ENCODE data around the gene GABRG3.

The GABRG3 gene

GRCh38 chr15:27042230-27042629, 71.2 kb downstream of the GABRG3 start:
- TF ChIP-seq CTCF (IDR thresholded peaks at IDR 0.05; ENCODE audit: control insufficient read depth, insufficient read depth, low read depth, low read length, missing control alignments) = no peak
- no peak overlapping the region for H3K4me3 ChIP-seq (ENCODE audit: control insufficient read depth, low read depth, low read length)
- no peak for DNase-seq (ENCODE audit: low read depth)

- no peak for TF ChIP-seq CTCF (IDR thresholded peaks at IDR 0.05; ENCODE audit: control insufficient read depth, insufficient read depth, low read depth, low read length, missing control alignments)
- H3K4me3 ChIP-seq (ENCODE audit: control insufficient read depth, low read depth, low read length) = no peak overlapping the region
- DNase-seq (ENCODE audit: low read depth) = no peak
Observed at GRCh38 chr15:27042646-27043045, 71.7 kb downstream of the GABRG3 start.

- no peak for TF ChIP-seq CTCF (IDR thresholded peaks at IDR 0.05; ENCODE audit: control insufficient read depth, insufficient read depth, low read depth, low read length, missing control alignments)
- DNase-seq (ENCODE audit: low read depth) = no peak
- H3K4me3 ChIP-seq (ENCODE audit: control insufficient read depth, low read depth, low read length) = no peak overlapping the region
Observed at GRCh38 chr15:27043770-27044169, 72.8 kb downstream of the GABRG3 start.

- no peak for DNase-seq (ENCODE audit: low read depth)
- TF ChIP-seq CTCF (IDR thresholded peaks at IDR 0.05; ENCODE audit: control insufficient read depth, insufficient read depth, low read depth, low read length, missing control alignments) = no peak
Observed at GRCh38 chr15:27045796-27046195, 74.8 kb downstream of the GABRG3 start.

GRCh38 chr15:27046880-27047279, 75.9 kb downstream of the GABRG3 start:
- H3K4me3 ChIP-seq (ENCODE audit: control insufficient read depth, low read depth, low read length) = no peak overlapping the region
- no peak for TF ChIP-seq CTCF (IDR thresholded peaks at IDR 0.05; ENCODE audit: control insufficient read depth, insufficient read depth, low read depth, low read length, missing control alignments)
- no peak for DNase-seq (ENCODE audit: low read depth)

More at GRCh38 chr15:27045796-27046195, 74.8 kb downstream of the GABRG3 start:
- no peak overlapping the region for H3K4me3 ChIP-seq (ENCODE audit: control insufficient read depth, low read depth, low read length)

- no peak for DNase-seq (ENCODE audit: low read depth)
- TF ChIP-seq CTCF (IDR thresholded peaks at IDR 0.05; ENCODE audit: control insufficient read depth, insufficient read depth, low read depth, low read length, missing control alignments) = no peak
- H3K4me3 ChIP-seq (ENCODE audit: control insufficient read depth, low read depth, low read length) = no peak overlapping the region
Observed at GRCh38 chr15:27050163-27050562, 79.2 kb downstream of the GABRG3 start.

GRCh38 chr15:27054426-27054825, 83.4 kb downstream of the GABRG3 start:
- H3K4me3 ChIP-seq (ENCODE audit: control insufficient read depth, low read depth, low read length) = no peak overlapping the region
- TF ChIP-seq CTCF (IDR thresholded peaks at IDR 0.05; ENCODE audit: control insufficient read depth, insufficient read depth, low read depth, low read length, missing control alignments) = no peak
- DNase-seq (ENCODE audit: low read depth) = no peak
